AG04450 (cell line): ENCODE results near the gene LRP5. TPM values are rescaled to one million over a fixed set of nuclear protein-coding genes. Genes with fewer than 3 reads are reported as not detected.

Experiments
- CTCF ChIA-PET: fragments of 300-600, 350-600 bp; formaldehyde crosslinking; extraction: SDS; loops from one replicate; lab custom pipeline; 2022; ENCODE audit warnings: antibody characterized with exemption, inconsistent platforms; lab: Charles Lee
- POLR2A ChIA-PET: fragments of 350-600 bp; formaldehyde crosslinking; extraction: SDS; loops from one replicate; lab custom pipeline; 2021; ENCODE audit warnings: antibody characterized with exemption, inconsistent platforms; lab: Yijun Ruan, JAX
- DNase-seq: peaks from one replicate; pipeline ENCODE4 v3.0.0-alpha.2; 2011; ENCODE audit warnings: low read depth, low spot score
- H3K27ac ChIP-seq: one replicate; pipeline ENCODE4 v1.5.1; 2012; ENCODE audit warnings: low read depth, low read length, control low read depth
- H3K27me3 ChIP-seq: one replicate; pipeline ENCODE4 v1.6.0; 2012; ENCODE audit warnings: low read length; ENCODE audit not compliant: control insufficient read depth, insufficient read depth
- H3K4me3 ChIP-seq: 2 replicates; pipeline ENCODE4 v1.5.1; 2011; ENCODE audit warnings: mild to moderate bottlenecking, low read depth, low read length, control low read depth
- H3K9me3 ChIP-seq: 2 replicates; pipeline ENCODE4 v1.5.1; 2012; ENCODE audit warnings: low read length; ENCODE audit not compliant: control insufficient read depth, insufficient read depth
- polyA plus RNA-seq: library from polyadenylated mRNA; depleted of rRNA; stranded (reverse); fragments of >200 nt; gene quantifications from 2 replicates; pipeline ENCODE4 v1.2.3, GENCODE V29; 2011
- TF ChIP-seq, protein P1 (sequence below): IDR thresholded peaks from 2 replicates; pipeline ENCODE4 v1.5.1; 2011; ENCODE audit warnings: low read depth, low read length, control low read depth, inconsistent platforms

The LRP5 gene
- polyA plus RNA-seq, 1 experiment = 4.9 TPM

DNA sequence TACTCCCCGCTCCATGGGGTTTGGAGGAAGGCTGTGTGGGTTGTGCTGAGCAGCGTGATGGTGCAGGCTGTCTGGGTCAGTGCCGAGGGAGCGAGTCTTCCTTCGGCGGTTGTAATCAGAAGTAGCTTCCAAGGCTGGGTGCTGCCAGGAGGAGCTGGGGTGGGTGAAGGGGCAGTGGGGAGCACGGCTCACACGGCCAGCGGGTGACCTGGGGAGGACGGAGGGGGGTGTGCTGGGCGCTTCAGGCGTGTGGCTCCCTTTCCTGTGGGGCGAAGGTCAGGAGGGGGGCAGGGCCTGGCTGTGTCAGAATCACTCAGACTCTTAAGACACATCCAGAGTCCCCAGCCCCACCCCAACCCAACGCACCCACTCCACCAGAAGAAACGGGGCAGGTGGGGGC lies 60.2 kb downstream of the LRP5 start:
- CTCF ChIA-PET = no interaction called here
- TF ChIP-seq, protein P1, sequence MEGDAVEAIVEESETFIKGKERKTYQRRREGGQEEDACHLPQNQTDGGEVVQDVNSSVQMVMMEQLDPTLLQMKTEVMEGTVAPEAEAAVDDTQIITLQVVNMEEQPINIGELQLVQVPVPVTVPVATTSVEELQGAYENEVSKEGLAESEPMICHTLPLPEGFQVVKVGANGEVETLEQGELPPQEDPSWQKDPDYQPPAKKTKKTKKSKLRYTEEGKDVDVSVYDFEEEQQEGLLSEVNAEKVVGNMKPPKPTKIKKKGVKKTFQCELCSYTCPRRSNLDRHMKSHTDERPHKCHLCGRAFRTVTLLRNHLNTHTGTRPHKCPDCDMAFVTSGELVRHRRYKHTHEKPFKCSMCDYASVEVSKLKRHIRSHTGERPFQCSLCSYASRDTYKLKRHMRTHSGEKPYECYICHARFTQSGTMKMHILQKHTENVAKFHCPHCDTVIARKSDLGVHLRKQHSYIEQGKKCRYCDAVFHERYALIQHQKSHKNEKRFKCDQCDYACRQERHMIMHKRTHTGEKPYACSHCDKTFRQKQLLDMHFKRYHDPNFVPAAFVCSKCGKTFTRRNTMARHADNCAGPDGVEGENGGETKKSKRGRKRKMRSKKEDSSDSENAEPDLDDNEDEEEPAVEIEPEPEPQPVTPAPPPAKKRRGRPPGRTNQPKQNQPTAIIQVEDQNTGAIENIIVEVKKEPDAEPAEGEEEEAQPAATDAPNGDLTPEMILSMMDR = no peak
- Histone ChIP-seq H3K27ac (no peak overlapping the region), H3K4me3 (no peak overlapping the region), H3K27me3 (no peaks in the 10 kb centered on the region), H3K9me3 (no peaks in the 10 kb centered on the region; the same call in 1 of the 2 replicates)
- POLR2A ChIA-PET = no interaction called here
- DNase-seq = no peak

- ChIA-PET CTCF (interaction anchor here (1.4 to 2.5 kb wide), 2 partner anchors 10 to 76 kb away, joined by 4 to 8 read pairs; no protein-coding TSS in a partner anchor), POLR2A (interaction anchor here (0.6 to 1.0 kb wide), 3 partner anchors 9 to 101 kb away, joined by 3 read pairs; partner anchors contain the start of gene C11orf24)
- DNase-seq = peak; percentile 48
- TF ChIP-seq, protein P1 = no peak
- Histone ChIP-seq H3K9me3 (no peaks in the 10 kb centered on the region; the same call in 1 of the 2 replicates), H3K27ac (peak overlapping the region; percentile 78), H3K27me3 (no peaks in the 10 kb centered on the region), H3K4me3 (no peak overlapping the region)
Measured at GRCh38 chr11:68373189-68373814, 60.9 kb downstream of the LRP5 start.

- CTCF ChIA-PET = interaction anchor here (1.4 to 2.5 kb wide), 2 partner anchors 9 to 76 kb away, joined by 4 to 8 read pairs; no protein-coding TSS in a partner anchor
- H3K27ac ChIP-seq = peak overlapping the region; percentile 78
- H3K9me3 ChIP-seq = no peaks in the 10 kb centered on the region; the same call in 1 of the 2 replicates
- no peak for DNase-seq
- no peaks in the 10 kb centered on the region for H3K27me3 ChIP-seq
- POLR2A ChIA-PET = interaction anchor here (0.6 to 1.0 kb wide), 3 partner anchors 8 to 102 kb away, joined by 3 read pairs; partner anchors contain the start of gene C11orf24
- TF ChIP-seq, protein P1 = no peak
- H3K4me3 ChIP-seq = no peak overlapping the region
Measured at GRCh38 chr11:68373815-68374501, 61.6 kb downstream of the LRP5 start.

- ChIA-PET POLR2A (interaction anchor here (1.0 kb wide), 1 partner anchor 8 kb away, joined by 3 read pairs; no protein-coding TSS in a partner anchor), CTCF (interaction anchor here (1.4 to 2.5 kb wide), 2 partner anchors 8 to 77 kb away, joined by 4 to 8 read pairs; no protein-coding TSS in a partner anchor)
- Histone ChIP-seq H3K27me3 (no peaks in the 10 kb centered on the region), H3K9me3 (no peaks in the 10 kb centered on the region; the same call in 1 of the 2 replicates), H3K27ac (peak overlapping the region; percentile 78), H3K4me3 (no peak overlapping the region)
- no peak for DNase-seq
- TF ChIP-seq, protein P1 = no peak
Measured at GRCh38 chr11:68374531-68374930, 62.1 kb downstream of the LRP5 start.
